GM19351 (cell line): ENCODE data around the gene IRX1.

Source experiments
- ATAC-seq: cut with Tn5 transposase; IDR thresholded peaks from one replicate; pipeline ENCODE4 v1.9.1; 2021; ENCODE audit warnings: mild to moderate bottlenecking, moderate library complexity; ENCODE audit not compliant: unreplicated experiment

The IRX1 gene

GRCh38 chr5:3595006-3595961 lies at the start of gene IRX1:
Gene IRX1, plus strand, starts transcription at chr5:3595832. Its CDS starts 274 bp downstream, at chr5:3596106.
- no peak for ATAC-seq

- ATAC-seq = no peak
These were observed 49.6 kb upstream of the IRX1 start for GRCh38 chr5:3546028-3546427.

DNA sequence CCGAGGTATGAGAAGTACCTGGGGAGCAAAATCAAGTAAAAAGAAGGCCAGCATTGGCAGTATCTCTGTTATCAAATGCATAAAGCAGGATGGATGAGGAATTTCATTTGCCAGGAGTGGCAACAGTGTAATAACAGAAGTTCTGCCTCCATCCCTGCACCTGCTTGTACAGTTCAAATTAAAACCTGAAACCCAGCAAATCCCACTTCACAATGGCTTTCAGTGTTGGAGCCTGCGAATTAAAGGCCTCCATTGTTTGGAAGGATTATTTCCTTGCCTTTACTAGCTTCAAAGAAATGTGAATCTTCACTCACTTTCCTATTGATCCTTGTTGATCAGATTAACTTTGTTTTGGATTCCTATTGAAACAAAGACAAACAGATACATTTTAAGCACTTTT lies 31.5 kb upstream of the IRX1 start:
- no peak for ATAC-seq

GRCh38 chr5:3564827-3565518 lies 30.7 kb upstream of the IRX1 start:
- ATAC-seq = no peak

GRCh38 chr5:3584724-3585531 lies 10.7 kb upstream of the IRX1 start:
- ATAC-seq = no peak

DNA sequence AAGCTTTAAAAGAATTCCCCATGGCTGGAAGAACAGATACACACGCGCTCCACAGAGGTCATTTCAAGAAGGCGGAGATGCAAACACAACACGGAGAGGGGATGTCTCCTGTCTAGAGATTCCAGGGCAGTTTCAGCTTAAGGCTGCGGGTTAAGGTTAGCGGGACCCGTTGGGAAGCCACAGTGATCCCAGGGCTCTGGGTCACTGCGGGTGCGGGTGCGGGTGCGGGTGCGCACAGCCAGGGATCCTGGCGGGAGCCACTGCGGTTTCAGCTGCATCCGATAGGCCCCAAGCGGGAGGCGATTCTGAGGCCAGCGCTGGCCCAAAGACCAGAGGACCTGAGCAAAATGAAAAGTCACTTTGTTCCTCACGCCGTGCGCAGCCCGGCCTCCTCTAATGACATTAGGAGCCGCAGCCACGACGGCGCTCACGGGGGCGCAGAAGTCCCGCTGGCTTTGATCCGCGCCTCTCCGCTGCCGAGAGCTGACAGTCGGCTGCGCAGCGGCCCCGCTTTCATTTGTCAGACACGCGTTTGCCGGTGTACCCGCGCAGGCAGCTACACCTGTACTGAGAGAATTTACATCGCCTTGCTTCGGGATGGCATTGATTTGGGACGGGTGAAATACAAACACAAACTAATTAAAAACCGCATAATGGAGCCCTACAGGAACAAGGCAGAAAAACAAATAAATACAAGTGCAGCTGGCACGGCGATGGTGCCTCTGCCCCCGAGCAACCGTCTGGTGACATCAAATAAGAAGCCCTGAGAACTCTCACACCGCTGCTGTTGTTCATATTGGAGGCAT lies 5.3 kb upstream of the IRX1 start:
- ATAC-seq = no peak

DNA sequence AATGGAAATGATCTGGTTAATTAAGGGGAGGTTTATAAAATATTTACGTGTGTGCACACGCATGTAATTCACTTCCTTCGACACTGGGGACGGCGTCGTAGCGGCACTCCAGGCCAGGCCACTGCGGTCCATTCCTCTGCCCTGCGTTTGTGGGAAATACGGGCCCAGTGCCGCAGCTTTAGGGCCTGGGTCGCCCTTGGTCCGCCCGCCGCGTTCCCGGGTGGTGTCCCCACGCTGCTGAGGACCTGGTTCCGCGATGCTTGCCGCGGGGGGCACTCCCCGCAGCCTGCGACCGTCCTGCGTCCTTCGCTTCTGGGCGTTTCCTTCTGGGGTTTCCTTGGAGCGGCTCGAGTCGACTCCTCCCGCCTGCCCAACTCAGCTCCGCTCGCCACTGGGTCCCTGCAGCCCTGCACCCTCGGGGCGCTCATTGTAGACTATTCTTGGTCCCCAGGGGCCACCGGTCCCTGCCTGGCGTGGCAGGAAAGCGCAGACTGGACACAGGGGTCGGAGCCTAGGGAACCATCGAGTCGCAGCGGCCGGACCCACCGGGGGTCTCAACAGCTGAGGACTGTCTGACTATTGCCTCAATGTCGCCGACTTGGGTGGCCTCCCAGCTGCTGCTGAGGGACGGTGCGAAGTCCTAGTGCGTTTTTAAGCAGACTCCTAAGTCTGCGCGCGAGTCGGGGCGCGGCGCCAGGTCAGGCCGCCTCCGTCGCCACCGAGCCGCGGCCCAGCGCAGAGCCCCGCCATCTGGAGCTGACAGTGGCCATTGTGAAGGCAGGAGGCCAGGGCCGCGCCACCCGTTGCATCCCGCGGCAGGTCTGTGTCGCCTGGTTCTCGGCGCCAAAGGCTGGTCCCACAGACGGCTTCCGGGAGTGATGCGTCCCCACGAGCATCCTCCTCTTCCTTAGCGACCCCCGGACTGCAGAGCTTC lies 4.4 kb upstream of the IRX1 start:
- ATAC-seq = no peak

DNA sequence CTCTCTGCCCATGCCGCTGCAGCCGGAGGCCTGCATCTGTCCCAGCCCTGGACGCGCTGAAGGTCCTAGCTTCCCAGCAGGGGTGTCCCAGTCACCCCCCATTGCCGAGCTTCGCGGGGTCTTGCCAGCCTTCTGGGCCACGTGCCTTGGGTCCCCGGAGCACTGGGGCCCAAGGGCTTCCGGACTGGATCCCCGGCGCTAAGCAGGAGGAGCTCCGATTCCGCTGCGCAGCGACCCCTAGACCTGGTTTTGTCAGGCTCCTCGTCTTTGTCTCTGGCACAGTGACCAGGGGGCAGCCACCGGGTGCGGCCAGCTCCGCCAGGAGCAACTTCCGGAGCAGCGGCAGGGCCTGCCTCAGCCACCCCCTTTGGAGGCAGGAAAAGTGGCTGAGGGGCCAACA lies 3.3 kb upstream of the IRX1 start:
- no peak for ATAC-seq

GRCh38 chr5:3593771-3594509 lies 1.7 kb upstream of the IRX1 start:
- ATAC-seq = no peak

- no peak for ATAC-seq
These were observed 1.1 kb upstream of the IRX1 start for GRCh38 chr5:3594510-3595005.

- ATAC-seq = no peak
These were observed 711 bp downstream of the IRX1 start for GRCh38 chr5:3596261-3596825.

DNA sequence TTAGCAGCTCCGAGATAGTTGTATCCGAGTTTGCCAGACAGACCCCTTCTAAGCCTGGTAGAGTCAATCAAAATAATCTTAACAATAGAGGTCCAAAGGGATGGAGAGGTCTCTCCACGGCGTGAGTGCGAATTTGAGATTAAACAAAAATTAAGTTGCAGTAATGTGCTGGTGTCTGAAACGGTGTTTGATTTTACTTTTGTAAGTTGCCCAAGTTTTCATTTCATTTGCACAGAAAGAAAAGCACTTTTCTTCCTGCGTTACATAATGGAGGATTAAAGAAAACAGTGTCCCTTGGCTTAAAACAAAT lies 1.2 kb downstream of the IRX1 start:
- ATAC-seq = no peak

DNA sequence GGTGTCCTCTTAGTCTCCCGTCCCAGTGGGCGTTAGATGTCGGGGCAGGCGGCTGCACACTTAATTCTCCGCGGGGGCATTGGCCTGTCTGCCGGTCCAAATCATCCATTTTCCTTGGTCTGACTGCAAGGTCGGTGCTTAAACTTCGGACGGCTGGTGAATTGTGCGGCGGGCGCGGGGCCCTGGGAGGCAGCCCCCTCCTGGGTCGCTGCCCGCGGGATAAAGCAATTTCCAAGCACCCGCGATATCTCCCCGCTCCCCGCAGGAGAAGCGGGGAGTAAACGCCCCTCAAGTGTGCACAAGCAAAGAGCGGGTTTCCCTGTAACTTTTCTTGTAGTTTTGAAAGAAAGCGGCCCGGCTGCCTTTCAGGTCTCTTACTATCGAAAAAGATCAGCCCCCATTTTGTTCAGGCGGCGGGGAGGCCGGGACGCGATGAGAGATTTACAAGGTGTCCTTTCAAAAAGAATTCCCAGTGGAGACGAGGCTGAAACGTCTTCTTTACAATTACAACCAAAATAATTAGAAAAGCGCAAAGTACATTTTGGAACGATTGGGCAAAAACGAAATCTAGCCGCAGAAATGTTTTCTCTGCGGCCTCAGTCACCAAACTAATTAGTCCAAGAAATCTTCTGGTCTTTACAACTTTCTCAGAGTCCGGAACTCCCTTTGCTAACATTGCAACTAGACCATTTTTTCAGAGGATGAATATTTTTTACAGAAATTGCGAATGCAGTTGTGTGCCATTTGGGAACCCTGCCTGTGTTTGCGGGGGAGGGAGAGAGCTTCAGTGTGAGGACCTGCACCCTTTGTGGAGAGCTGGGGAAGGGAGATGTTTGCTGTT lies 1.8 kb downstream of the IRX1 start:
- ATAC-seq = no peak

DNA sequence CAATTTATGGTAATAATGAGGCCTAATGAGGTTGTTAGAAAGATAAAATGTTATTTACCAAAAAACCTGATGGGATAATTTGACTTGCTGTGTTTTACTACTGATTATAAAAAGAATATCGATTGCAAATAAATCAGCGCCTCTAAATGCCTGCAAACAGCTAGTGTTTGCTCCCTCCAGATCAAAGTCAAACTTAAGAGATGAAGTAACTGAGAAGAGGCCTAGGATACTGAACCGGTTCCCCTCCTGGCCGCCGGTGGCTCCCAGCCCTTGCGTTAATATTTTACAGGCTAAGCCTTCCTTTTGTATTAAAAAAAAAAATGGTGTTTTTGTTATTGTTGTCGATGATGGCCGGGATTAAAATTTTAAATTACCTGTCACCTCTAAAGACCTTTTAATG lies 2.6 kb downstream of the IRX1 start:
- no peak for ATAC-seq

DNA sequence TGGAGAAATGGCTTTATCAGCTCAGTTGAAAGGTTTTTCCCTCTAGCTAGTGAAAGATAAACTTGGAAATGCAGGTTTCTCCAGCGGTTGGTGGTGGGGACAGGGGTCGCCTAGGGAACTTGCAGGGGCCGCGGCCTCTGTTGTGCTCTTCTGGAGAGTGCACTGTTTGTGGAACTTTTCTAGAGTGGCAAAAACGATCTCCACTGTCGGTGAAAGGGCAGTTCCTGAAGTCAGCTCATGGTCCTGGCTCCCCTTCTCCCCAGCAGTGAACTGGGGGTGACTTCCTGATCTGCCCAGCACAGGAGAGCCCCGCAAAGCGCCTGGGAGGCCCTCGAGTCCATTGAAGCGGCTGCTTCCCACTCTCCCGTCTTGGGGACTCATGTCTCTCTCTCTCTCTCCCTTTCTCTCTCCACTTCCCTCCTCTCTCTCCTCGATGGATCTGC lies 3.2 kb downstream of the IRX1 start:
- no peak for ATAC-seq

- no peak for ATAC-seq
These were observed 3.8 kb downstream of the IRX1 start for GRCh38 chr5:3599226-3600105.
